Subcutaneous adipose tissue (tissue), 4 donors: ENCODE results near the gene ANKRD62. TPM values are rescaled to one million over a fixed set of nuclear protein-coding genes. Genes with fewer than 3 reads are reported as not detected.

Experiments used
- CTCF ChIP-seq: fragments of 450-650 bp; IDR thresholded peaks from one replicate; pipeline ENCODE4 v1.5.1; 2016; ENCODE audit warnings: low read depth, mild to moderate bottlenecking, control low read depth, antibody characterized with exemption, moderate library complexity
- total RNA-seq, 4 donors: library from RNA; depleted of rRNA; stranded (reverse); fragments of >200 nt; gene quantifications; one replicate each; pipeline ENCODE4 v1.1.0, GENCODE V29; 2016

ANKRD62 gene
- total RNA-seq, 4 donors from 2014 or later: not detected

- TF ChIP-seq CTCF: no peak
These were observed 43.4 kb upstream of the ANKRD62 start for GRCh38 chr18:12049978-12050811.

- no peak for TF ChIP-seq CTCF
These were observed 40.8 kb upstream of the ANKRD62 start for GRCh38 chr18:12052866-12053265.

- no peak for TF ChIP-seq CTCF
These were observed 40.4 kb upstream of the ANKRD62 start for GRCh38 chr18:12053289-12053688.

- no peak for TF ChIP-seq CTCF
These were observed 37.4 kb upstream of the ANKRD62 start for GRCh38 chr18:12056034-12056883.

GRCh38 chr18:12056884-12057402 lies 36.7 kb upstream of the ANKRD62 start:
- no peak for TF ChIP-seq CTCF

GRCh38 chr18:12057419-12058039 lies 36.1 kb upstream of the ANKRD62 start:
- TF ChIP-seq CTCF: no peak
